ENCODE data around the gene RAB28. TPM values are rescaled to one million over a fixed set of nuclear protein-coding genes. Genes with fewer than 3 reads are reported as not detected.

RAB28 gene
- total RNA-seq, 2 donors from 2014 or later: 15.6 to 16.8 TPM

DNA sequence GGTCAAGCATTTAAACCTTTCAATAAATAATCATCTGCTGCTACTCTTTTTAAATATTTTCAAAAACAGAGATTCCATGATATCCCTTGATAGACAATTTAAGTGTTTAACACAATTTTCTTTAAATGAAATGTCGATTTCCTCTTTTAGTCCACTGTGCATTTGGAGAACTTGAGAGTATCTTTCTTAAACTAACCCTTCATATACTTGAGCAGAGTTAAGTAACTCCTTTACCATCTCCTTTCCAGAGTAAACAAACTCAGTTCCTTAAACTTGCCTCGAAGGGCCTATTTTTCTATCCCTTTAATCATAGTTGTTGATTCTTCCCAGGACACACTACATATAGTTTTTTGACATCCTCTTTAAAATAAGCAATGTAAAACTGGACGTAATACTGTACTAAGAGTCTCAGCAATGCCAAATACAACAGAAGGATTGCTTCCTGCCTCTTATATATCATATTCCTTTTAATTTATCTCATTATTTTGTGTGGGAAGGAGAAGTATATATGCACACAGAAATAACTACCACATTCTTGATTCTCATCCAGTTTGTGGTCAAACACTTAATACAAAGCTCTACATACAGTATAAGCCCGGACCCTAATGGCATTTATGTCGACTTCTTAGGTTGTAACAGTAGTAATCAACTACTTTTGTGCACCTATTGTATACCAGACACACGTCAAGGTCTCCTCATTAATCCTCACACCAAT is 22.8 kb downstream of the RAB28 start:
- Mint-ChIP-seq H3K27ac (no peak overlapping the region), H3K36me3 (ENCODE audit: insufficient read depth in 2 of 2) (peaks cover 10 to 24% of the 10 kb centered on the region in 2 donors), H3K9me3 (peaks cover 0 to 6% of the 10 kb centered on the region in 2 donors), H3K27me3 (ENCODE audit: low read depth) (no peaks in the 10 kb centered on the region), H3K4me3 (no peak overlapping the region), H3K4me1 (ENCODE audit: low read depth) (peaks cover 23% of the 10 kb centered on the region)
- DNase-seq: no peak
- no peak for ATAC-seq (replicated peaks in 1 of 2)

DNA sequence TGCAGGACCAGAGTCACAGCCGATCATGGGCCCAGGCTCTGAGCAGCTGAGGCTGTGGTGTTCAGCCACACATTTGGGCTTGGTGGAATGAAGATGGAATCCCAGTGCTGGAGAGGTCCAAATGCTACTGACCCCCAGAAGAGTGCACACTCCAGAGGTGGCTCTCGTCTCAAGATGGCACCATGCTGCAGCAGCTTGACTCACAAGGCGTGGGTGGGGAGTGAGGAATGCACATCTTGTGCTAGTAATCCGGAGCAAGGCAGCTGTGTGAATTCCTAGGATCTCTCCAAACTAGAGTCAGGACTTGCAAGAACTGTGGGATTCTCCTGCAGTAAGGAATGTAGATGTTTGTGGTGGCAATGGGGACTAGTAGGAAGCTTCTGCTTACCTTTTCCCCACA is 28.7 kb downstream of the RAB28 start:
- no peaks in the 10 kb centered on the region for H3K27me3 Mint-ChIP-seq (ENCODE audit: low read depth)
- H3K9me3 Mint-ChIP-seq: peaks cover 5 to 7% of the 10 kb centered on the region in 2 donors
- ATAC-seq (replicated peaks in 1 of 2): no peak
- no peak overlapping the region for H3K27ac Mint-ChIP-seq
- H3K4me3 Mint-ChIP-seq: no peak overlapping the region
- no peak for DNase-seq
- H3K36me3 Mint-ChIP-seq (ENCODE audit: insufficient read depth in 2 of 2): peaks cover 11 to 34% of the 10 kb centered on the region in 2 donors
- H3K4me1 Mint-ChIP-seq (ENCODE audit: low read depth): peaks cover 18% of the 10 kb centered on the region

DNA sequence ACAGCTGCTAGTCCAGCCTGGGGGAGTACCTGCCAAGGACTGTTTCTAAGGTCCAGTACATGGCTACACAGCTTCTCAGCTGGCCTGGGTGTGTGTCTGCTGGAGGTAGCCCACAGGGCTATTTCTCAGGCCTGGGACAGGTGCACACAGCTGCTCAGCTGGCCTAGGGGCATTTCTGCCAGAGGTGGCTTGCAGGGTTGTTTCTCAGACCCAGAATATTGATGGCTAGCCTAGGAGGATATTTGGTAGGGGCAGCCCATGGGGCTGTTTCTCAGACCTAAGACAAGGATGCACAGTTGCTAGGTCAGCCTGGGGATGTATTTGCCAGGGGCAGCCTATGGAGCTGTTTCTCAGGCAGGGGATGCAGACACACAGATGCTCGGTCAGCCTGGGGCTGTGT is 29.4 kb downstream of the RAB28 start:
- no peak for ATAC-seq (replicated peaks in 1 of 2)
- Mint-ChIP-seq H3K27ac (no peak overlapping the region), H3K27me3 (ENCODE audit: low read depth) (no peaks in the 10 kb centered on the region), H3K4me1 (ENCODE audit: low read depth) (peaks cover 18% of the 10 kb centered on the region), H3K36me3 (ENCODE audit: insufficient read depth in 2 of 2) (peaks cover 11 to 34% of the 10 kb centered on the region in 2 donors), H3K9me3 (peaks cover 5 to 7% of the 10 kb centered on the region in 2 donors), H3K4me3 (no peak overlapping the region)
- DNase-seq: no peak

DNA sequence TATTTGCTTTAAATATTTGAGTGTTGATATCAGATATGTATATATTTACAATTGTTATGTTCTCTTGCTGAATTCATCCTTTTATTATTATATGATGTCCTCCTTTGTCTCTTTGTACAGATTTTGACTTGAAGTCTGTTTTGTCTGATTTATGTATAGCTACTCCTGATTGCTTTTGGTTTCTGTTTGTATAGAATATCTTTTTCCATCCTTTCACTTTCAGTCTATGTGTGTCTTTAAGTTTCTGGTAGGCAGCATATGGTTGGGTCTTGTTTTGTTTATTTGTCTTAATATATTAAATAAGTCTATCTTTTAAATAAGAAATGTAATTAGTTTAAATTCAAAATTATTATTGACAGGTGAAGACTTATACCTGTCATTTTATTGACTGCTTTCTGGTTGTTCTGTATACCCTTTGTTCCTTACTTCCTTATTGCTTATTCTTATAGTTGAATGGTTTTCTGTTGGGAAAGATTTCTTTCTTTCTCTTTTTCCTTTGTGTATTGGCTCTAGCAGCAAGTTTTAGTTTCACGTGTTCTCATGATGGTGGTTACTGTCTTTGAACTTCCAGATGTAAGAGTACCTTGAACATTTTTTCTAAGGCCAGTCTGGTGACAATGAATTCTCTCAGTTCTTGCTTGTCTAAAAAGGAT is 31.1 kb downstream of the RAB28 start:
- H3K4me1 Mint-ChIP-seq (ENCODE audit: low read depth): peaks cover 18% of the 10 kb centered on the region
- ATAC-seq (replicated peaks in 1 of 2) (peak in 1 of 2 donors; percentile 60), DNase-seq (no peak)
- H3K36me3 Mint-ChIP-seq (ENCODE audit: insufficient read depth in 2 of 2): peaks cover 11 to 28% of the 10 kb centered on the region in 2 donors
- H3K4me3 Mint-ChIP-seq: peak overlapping the region in 1 of 2 donors; percentile 16
- H3K9me3 Mint-ChIP-seq: peaks cover 5 to 7% of the 10 kb centered on the region in 2 donors
- H3K27ac Mint-ChIP-seq: peak overlapping the region; percentile 26
- H3K27me3 Mint-ChIP-seq (ENCODE audit: low read depth): no peaks in the 10 kb centered on the region

DNA sequence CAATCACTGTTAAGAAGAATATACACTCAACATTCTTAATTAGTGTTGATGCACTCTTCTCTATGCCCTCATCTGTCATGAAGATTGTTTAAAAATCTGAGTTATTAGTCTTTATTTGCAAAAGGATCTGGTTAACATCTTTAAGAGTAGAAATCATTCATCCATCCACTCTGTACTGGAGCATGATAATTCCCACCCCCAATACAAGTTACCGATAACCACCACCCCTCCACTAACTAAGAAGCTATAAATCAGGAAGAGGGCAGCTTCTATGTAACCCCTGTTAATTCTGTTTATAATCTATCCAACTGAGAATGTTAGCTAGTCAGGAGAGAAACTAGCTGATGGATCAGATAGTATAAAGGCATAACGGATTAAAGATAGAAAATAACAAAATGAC is 34.5 kb downstream of the RAB28 start:
- H3K4me3 Mint-ChIP-seq: no peak overlapping the region
- DNase-seq: no peak
- H3K9me3 Mint-ChIP-seq: peaks cover 5 to 7% of the 10 kb centered on the region in 2 donors
- H3K4me1 Mint-ChIP-seq (ENCODE audit: low read depth): peaks cover 18% of the 10 kb centered on the region
- no peaks in the 10 kb centered on the region for H3K27me3 Mint-ChIP-seq (ENCODE audit: low read depth)
- no peak for ATAC-seq (replicated peaks in 1 of 2)
- peaks cover 14% of the 10 kb centered on the region in 2 donors for H3K36me3 Mint-ChIP-seq (ENCODE audit: insufficient read depth in 2 of 2)
- no peak overlapping the region for H3K27ac Mint-ChIP-seq

DNA sequence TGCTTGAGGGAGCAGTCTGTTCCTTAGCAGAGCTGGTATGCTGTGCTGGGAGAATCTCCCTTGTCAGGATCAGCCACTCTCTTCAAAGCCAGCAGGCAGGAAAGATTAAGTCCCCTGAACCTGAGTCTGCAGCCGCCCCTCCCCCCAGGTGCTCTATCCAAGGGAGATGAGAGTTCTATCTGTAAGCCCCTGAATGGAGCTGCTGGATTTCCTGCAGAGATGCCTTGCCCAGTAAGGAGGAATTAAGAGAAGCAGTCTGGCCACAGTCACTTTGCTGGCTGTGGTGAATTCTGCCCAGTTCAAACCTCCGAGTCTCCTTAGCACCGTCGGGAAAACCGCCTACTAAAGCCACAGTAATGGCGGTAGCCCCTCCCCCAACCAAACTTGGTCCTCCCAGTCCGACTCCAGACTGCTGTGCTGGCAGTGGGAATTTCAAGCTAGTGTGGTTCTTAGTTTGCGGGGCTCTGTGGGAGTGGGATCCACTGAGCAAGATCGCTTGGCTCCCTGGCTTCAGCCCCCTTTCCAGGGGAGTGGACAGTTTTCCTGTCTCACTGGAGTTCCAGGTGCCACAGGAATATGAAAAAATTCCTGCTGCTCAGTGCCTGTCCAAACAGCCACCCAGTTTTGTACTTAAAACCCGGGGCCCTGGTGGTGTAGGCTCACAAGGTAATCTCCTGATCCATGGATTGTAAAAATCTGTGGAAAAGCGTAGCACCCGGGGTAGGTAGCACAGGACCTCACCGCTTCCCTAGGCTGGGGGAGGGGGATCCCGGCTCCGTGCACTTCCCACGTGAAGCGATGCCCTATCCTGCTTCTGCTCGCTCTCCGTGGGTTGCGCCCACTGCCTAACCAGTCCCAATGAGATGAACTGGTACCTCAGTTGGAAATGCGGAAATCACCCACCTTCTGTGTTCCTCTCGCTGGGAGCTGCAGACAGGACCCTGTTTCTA is 38.0 kb downstream of the RAB28 start:
- Mint-ChIP-seq H3K9me3 (no peaks in the 10 kb centered on the region), H3K4me3 (no peak overlapping the region), H3K4me1 (ENCODE audit: low read depth) (no peaks in the 10 kb centered on the region), H3K27ac (no peak overlapping the region), H3K27me3 (ENCODE audit: low read depth) (no peaks in the 10 kb centered on the region), H3K36me3 (ENCODE audit: insufficient read depth in 2 of 2) (peaks cover 4 to 8% of the 10 kb centered on the region in 2 donors)
- ATAC-seq (replicated peaks in 1 of 2): no peak
- no peak for DNase-seq

DNA sequence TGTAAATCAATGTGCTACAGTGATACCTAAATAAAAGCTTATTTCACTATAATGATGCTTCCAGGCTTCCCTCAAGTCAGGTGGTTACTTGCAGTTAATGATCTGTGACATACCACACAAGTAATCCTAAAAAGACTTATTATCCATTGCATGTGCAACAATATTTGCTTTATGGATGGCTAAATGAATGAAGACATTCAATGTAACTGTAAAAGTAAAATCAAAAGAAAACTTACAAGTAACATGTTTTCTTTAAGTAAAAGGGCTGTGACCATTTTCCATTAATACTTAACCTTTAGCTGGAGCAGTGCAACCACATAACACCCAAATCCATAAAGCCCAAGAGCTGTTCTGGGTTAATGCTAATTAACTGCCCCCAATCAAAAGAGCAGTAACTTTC is 42.6 kb downstream of the RAB28 start:
- Mint-ChIP-seq H3K27me3 (ENCODE audit: low read depth) (no peaks in the 10 kb centered on the region), H3K27ac (no peak overlapping the region), H3K36me3 (ENCODE audit: insufficient read depth in 2 of 2) (peaks cover 10 to 13% of the 10 kb centered on the region in 2 donors), H3K9me3 (peaks cover 1 to 5% of the 10 kb centered on the region in 2 donors), H3K4me3 (no peak overlapping the region), H3K4me1 (ENCODE audit: low read depth) (no peaks in the 10 kb centered on the region)
- ATAC-seq (replicated peaks in 1 of 2): no peak
- DNase-seq: no peak

DNA sequence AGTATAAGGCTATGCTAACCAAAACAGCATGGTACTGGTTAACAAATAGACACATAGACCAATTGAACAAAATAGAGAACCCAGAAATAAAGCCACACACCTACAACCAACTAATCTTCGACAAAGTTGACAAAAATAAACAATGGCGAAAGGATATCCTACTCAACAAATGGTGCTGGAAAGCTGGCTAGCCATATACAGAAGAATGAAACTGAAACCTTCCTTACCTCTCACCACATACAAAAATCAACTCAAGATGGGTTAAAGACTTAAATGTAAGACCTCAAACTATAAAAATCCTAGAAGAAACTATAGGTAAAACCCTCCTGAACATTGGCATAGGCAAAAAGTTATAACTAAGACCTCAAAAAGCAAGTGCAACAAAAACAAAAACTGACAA is 47.2 kb downstream of the RAB28 start:
- Mint-ChIP-seq H3K27ac (no peak overlapping the region), H3K9me3 (peaks cover 4 to 7% of the 10 kb centered on the region in 2 donors), H3K27me3 (ENCODE audit: low read depth) (no peaks in the 10 kb centered on the region), H3K36me3 (ENCODE audit: insufficient read depth in 2 of 2) (peaks cover 12 to 15% of the 10 kb centered on the region in 2 donors), H3K4me3 (no peak overlapping the region), H3K4me1 (ENCODE audit: low read depth) (no peaks in the 10 kb centered on the region)
- ATAC-seq (replicated peaks in 1 of 2) (no peak), DNase-seq (no peak)

DNA sequence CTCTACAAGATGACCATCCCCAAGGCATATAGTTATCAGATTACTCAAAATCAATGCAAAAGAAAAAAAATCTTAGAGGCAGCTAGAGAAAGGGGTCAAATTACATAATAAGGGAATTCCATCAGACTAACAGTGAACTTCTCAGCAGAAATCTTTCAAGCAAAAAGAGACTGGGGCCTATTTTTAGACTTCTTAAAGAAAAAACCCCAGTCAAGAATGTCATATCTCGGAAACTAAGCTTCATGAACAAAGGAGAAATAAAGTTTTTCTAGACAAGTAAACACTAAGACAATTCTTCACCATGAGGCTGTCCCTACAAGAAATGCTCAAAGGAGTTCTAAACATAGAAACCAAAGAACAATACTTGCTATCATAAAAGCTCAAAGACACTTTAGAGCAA is 51.7 kb downstream of the RAB28 start:
- ATAC-seq (replicated peaks in 1 of 2): no peak
- peaks cover 8% of the 10 kb centered on the region in 2 donors for H3K36me3 Mint-ChIP-seq (ENCODE audit: insufficient read depth in 2 of 2)

DNA sequence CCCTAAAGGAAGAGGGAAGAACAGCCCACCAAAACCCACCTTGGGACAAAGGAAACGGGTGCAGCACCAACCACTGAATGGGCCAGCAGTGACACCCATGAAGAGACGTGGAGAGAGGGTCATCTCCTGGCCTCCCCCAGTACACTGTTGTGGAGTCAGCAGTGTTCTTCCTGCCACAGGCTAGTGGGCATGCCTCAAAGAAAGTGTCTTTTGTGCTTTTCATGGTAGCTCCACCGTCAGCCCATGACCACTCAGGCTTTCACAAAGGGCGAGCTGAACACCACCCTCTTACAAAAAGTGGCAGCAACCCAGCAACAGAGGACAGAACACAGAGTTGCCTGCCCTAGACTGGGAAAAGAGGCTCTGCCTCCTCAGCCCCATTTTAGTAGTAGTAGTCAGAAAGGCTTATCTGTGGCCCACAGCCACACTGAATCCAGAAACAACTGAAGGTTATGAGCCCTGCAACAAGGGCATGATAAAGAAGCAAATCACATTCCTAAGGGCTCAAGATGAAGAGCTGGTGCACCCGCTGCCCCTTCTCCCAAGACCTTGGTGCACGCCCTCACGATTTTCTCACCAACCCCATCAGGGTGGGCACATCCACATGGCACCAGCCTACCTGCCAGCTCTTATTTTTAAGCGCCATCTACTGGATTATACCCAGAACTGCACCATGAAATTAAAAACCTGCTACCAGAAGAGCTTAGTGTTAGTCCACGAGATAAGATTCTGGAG is 53.1 kb downstream of the RAB28 start:
- Mint-ChIP-seq H3K36me3 (ENCODE audit: insufficient read depth in 2 of 2) (peaks cover under 1 to 3% of the 10 kb centered on the region in 2 donors), H3K9me3 (peaks cover under 1 to 2% of the 10 kb centered on the region in 2 donors), H3K27me3 (ENCODE audit: low read depth) (no peaks in the 10 kb centered on the region), H3K4me1 (ENCODE audit: low read depth) (no peaks in the 10 kb centered on the region), H3K27ac (no peak overlapping the region), H3K4me3 (no peak overlapping the region)
- DNase-seq (no peak), ATAC-seq (replicated peaks in 1 of 2) (no peak)

More for the DNA sequence above, 51.7 kb downstream of the RAB28 start:
- no peak overlapping the region for H3K27ac Mint-ChIP-seq
- DNase-seq: no peak
- no peaks in the 10 kb centered on the region for H3K4me1 Mint-ChIP-seq (ENCODE audit: low read depth)
- H3K27me3 Mint-ChIP-seq (ENCODE audit: low read depth): no peaks in the 10 kb centered on the region
- no peak overlapping the region for H3K4me3 Mint-ChIP-seq
- H3K9me3 Mint-ChIP-seq: peaks cover 4% of the 10 kb centered on the region in 2 donors

DNA sequence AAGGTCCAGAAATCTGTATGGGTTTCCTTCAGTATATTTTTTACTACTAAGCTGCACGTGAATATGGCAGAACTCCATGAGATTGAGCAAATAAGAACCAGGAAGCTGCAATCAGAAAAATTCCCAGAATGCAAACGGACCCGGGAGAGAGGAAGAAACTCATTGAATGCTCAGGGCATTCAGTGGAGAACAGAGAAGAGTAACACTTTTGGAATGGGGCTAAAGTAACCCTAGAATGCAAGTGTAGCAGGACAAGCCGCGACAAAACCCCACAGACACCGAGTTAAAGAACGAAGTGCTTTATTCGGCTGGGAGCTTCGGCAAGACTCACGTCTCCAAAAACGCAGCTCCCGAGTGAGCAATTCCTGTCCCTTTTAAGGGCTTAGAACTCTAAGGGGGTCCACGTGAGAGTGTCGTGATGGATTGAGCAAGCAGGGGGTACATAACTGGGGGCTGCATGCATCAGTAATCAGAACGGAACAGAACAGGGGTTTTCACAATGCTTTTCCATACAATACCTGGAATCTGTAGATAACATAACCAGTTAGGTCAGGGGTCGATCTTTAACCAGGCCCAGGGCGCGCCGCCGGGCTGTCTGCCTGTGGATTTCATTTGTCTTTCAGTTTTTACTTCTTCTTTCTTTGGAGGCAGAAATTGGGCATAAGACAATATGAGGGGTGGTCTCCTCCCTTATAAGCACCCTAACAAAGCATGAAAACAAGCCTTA is 56.4 kb downstream of the RAB28 start:
- no peak overlapping the region for H3K4me3 Mint-ChIP-seq
- peaks cover 6 to 10% of the 10 kb centered on the region in 2 donors for H3K36me3 Mint-ChIP-seq (ENCODE audit: insufficient read depth in 2 of 2)
- no peak overlapping the region for H3K27ac Mint-ChIP-seq
- DNase-seq: no peak
- H3K9me3 Mint-ChIP-seq: no peaks in the 10 kb centered on the region
- no peaks in the 10 kb centered on the region for H3K27me3 Mint-ChIP-seq (ENCODE audit: low read depth)
- no peaks in the 10 kb centered on the region for H3K4me1 Mint-ChIP-seq (ENCODE audit: low read depth)
- no peak for ATAC-seq (replicated peaks in 1 of 2)

All from activated T-cell treated with anti-CD3 and anti-CD28 coated beads, Interleukin-2, amount 50 U/mL, for 72 hours (primary cell).